Loucy (cell line): ENCODE measurements around the gene NELL2.

ENCODE experiments used
- H2AFZ ChIP-seq: fragments of 200-600 bp; sonication (generic); 2 replicates; pipeline ENCODE4 v1.6.0; 2016; ENCODE audit warnings: antibody characterized with exemption, mild to moderate bottlenecking, low read length, moderate library complexity
- H3F3A ChIP-seq: fragments of 200-600 bp; 2 replicates; pipeline ENCODE4 v1.6.0; 2016; ENCODE audit warnings: antibody characterized with exemption, low read depth, mild to moderate bottlenecking
- H3K27me3 ChIP-seq: fragments of 200-600 bp; sonication (generic); 2 replicates; pipeline ENCODE4 v1.6.1; 2014; ENCODE audit warnings: low read length, mild to moderate bottlenecking; ENCODE audit not compliant: insufficient read depth, poor library complexity, severe bottlenecking
- H3K36me3 ChIP-seq: fragments of 200-600 bp; sonication (generic); 2 replicates; pipeline ENCODE4 v1.6.1; 2016; ENCODE audit warnings: low read length; ENCODE audit not compliant: insufficient read depth
- H3K4me1 ChIP-seq: fragments of 200-600 bp; sonication (generic); 2 replicates; pipeline ENCODE4 v1.5.1; 2014; ENCODE audit warnings: low read length, mild to moderate bottlenecking; ENCODE audit not compliant: insufficient read depth, poor library complexity, severe bottlenecking
- H3K4me2 ChIP-seq: fragments of 200-600 bp; sonication (generic); 2 replicates; pipeline ENCODE4 v1.6.0; 2014; ENCODE audit warnings: antibody characterized with exemption, low read length, low read depth, mild to moderate bottlenecking; ENCODE audit not compliant: poor library complexity, severe bottlenecking
- H3K4me3 ChIP-seq: fragments of 200-600 bp; sonication (generic); 2 replicates; pipeline ENCODE4 v1.5.1; 2014; ENCODE audit warnings: low read length, mild to moderate bottlenecking, mixed read lengths; ENCODE audit not compliant: poor library complexity, severe bottlenecking
- H3K79me2 ChIP-seq: fragments of 200-600 bp; sonication (generic); 2 replicates; pipeline ENCODE4 v1.6.1; 2014; ENCODE audit warnings: low read length; ENCODE audit not compliant: insufficient read depth
- H3K9ac ChIP-seq: fragments of 200-600 bp; sonication (generic); 2 replicates; pipeline ENCODE4 v1.6.0; 2014; ENCODE audit warnings: mild to moderate bottlenecking, low read depth, low read length, moderate library complexity; ENCODE audit not compliant: poor library complexity, severe bottlenecking
- H3K9me2 ChIP-seq: fragments of 200-600 bp; sonication (generic); replicated peaks from 2 replicates; pipeline ENCODE4 v1.6.1; 2016; ENCODE audit warnings: low read depth, low read length, mixed read lengths
- H3K9me3 ChIP-seq: fragments of 200-600 bp; sonication (generic); 2 replicates; pipeline ENCODE4 v1.6.1; 2014; ENCODE audit warnings: mild to moderate bottlenecking, antibody characterized with exemption, low read length, low read depth; ENCODE audit not compliant: insufficient read depth
- H4K20me1 ChIP-seq: fragments of 200-600 bp; sonication (generic); 2 replicates; pipeline ENCODE4 v1.6.0; 2014; ENCODE audit warnings: antibody characterized with exemption, low read length, mild to moderate bottlenecking; ENCODE audit not compliant: insufficient read depth, poor library complexity, severe bottlenecking
- EZH2phosphoT487 ChIP-seq: fragments of 200-600 bp; IDR thresholded peaks from 2 replicates; pipeline ENCODE4 v1.6.1; 2018; ENCODE audit warnings: antibody characterized with exemption, mild to moderate bottlenecking, moderate library complexity, borderline replicate concordance
- TF ChIP-seq, protein P1 (sequence below): fragments of 200-600 bp; sonication (generic); conservative IDR thresholded peaks from 2 replicates; pipeline ENCODE4 v1.5.1; 2014; ENCODE audit warnings: mild to moderate bottlenecking, antibody characterized with exemption, low read length

NELL2 gene

DNA sequence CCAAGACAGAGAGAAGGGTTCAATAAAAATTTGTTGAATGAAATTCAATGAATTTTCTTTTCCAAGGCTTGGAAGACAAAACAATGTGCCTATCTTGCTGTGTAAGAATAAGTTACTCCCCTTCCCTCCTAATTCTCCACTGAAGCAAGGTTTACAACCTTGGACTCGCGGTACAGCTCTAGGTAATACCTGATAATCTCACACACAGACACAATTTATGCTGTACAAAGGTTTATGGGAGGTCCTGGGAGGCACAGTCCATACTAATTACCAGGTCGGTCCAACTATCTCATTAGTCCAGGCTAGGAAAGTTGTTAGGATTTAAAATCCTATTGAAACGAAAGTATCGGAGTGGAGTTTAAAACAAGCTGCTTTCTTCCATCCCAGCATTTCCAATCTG is 42.6 kb downstream of the NELL2 start:
- Histone ChIP-seq H3K9ac (no peak overlapping the region), H3K79me2 (no peaks in the 10 kb centered on the region), H3K27me3 (no peaks in the 10 kb centered on the region), H3K9me3 (no peaks in the 10 kb centered on the region), H3K9me2 (no peaks in the 10 kb centered on the region), H4K20me1 (no peaks in the 10 kb centered on the region), H3F3A (no peaks in the 10 kb centered on the region), H3K4me2 (no peak overlapping the region), H3K4me3 (no peak overlapping the region), H3K36me3 (no peaks in the 10 kb centered on the region), H2AFZ (no peak overlapping the region), H3K4me1 (peaks cover 34% of the 10 kb centered on the region)
- no peak for TF ChIP-seq EZH2phosphoT487
- TF ChIP-seq, protein P1, sequence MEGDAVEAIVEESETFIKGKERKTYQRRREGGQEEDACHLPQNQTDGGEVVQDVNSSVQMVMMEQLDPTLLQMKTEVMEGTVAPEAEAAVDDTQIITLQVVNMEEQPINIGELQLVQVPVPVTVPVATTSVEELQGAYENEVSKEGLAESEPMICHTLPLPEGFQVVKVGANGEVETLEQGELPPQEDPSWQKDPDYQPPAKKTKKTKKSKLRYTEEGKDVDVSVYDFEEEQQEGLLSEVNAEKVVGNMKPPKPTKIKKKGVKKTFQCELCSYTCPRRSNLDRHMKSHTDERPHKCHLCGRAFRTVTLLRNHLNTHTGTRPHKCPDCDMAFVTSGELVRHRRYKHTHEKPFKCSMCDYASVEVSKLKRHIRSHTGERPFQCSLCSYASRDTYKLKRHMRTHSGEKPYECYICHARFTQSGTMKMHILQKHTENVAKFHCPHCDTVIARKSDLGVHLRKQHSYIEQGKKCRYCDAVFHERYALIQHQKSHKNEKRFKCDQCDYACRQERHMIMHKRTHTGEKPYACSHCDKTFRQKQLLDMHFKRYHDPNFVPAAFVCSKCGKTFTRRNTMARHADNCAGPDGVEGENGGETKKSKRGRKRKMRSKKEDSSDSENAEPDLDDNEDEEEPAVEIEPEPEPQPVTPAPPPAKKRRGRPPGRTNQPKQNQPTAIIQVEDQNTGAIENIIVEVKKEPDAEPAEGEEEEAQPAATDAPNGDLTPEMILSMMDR: no peak

DNA sequence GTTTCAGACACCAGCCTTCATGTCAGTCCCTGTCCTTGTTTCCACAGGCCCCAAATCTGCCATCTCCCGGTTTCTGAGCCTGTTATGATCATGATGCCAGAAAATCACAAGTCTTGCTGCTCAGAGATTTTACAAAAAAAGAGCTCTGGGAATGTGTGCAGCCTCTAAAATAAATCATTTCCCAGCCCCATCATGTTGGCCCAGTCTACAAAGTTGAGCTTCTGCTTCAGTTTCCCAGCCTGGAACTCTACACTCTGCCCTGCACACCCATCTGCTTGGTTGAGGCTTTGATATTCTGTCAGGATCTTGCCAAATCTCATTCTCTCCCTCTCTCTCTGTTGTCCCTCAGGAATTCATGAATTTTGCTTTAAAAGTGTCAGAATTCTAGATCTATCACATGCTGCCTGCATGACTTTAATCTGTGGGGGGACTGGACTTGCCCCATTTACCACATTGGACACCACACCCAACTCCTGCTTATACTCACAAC is 45.5 kb downstream of the NELL2 start:
- no peaks in the 10 kb centered on the region for H3K36me3 ChIP-seq
- H3K79me2 ChIP-seq: no peaks in the 10 kb centered on the region
- no peaks in the 10 kb centered on the region for H3K9me2 ChIP-seq
- no peaks in the 10 kb centered on the region for H4K20me1 ChIP-seq
- TF ChIP-seq, protein P1: no peak
- TF ChIP-seq EZH2phosphoT487: no peak
- H3F3A ChIP-seq: no peaks in the 10 kb centered on the region
- no peak overlapping the region for H2AFZ ChIP-seq
- no peak overlapping the region for H3K4me3 ChIP-seq
- H3K9ac ChIP-seq: no peak overlapping the region
- H3K9me3 ChIP-seq: no peaks in the 10 kb centered on the region
- H3K4me1 ChIP-seq: peaks cover 39% of the 10 kb centered on the region
- H3K4me2 ChIP-seq: no peak overlapping the region
- no peaks in the 10 kb centered on the region for H3K27me3 ChIP-seq

DNA sequence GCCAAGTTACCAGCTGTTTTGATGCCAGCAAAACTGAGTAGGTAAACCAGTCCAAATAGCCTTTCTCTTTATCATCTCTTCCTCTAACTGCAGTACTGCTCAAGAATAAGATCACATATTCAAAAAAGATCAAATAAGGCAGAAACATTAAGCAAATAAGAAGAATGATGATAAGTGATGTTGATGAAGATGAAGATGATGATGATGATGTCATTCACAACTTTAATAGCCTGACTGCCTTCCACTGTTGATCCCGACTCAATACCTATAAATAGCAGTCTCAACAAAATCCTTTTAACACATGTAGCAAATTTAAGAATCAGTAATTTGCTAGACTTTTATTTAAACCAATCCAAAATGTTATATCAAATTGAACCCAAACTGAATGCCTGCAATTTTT is 47.1 kb downstream of the NELL2 start:
- TF ChIP-seq, protein P1: no peak
- TF ChIP-seq EZH2phosphoT487: no peak
- Histone ChIP-seq H3K9me3 (no peaks in the 10 kb centered on the region), H3K4me1 (peaks cover 33% of the 10 kb centered on the region), H3K4me2 (no peak overlapping the region), H3K36me3 (no peaks in the 10 kb centered on the region), H3K9me2 (no peaks in the 10 kb centered on the region), H3K27me3 (no peaks in the 10 kb centered on the region), H2AFZ (no peak overlapping the region), H4K20me1 (no peaks in the 10 kb centered on the region), H3K9ac (no peak overlapping the region), H3F3A (no peaks in the 10 kb centered on the region), H3K79me2 (no peaks in the 10 kb centered on the region), H3K4me3 (no peak overlapping the region)
